Stimulated activated CD8-positive, alpha-beta memory T cell treated with anti-CD3 and anti-CD28 coated beads, Interleukin-4, amount 100 ng/mL, for 48 hours (primary cell): ENCODE results near the gene APOA4.

ENCODE experiments used
- DNase-seq: peaks from one replicate; pipeline ENCODE4 v3.0.0-alpha.2; 2020

APOA4 gene

DNA sequence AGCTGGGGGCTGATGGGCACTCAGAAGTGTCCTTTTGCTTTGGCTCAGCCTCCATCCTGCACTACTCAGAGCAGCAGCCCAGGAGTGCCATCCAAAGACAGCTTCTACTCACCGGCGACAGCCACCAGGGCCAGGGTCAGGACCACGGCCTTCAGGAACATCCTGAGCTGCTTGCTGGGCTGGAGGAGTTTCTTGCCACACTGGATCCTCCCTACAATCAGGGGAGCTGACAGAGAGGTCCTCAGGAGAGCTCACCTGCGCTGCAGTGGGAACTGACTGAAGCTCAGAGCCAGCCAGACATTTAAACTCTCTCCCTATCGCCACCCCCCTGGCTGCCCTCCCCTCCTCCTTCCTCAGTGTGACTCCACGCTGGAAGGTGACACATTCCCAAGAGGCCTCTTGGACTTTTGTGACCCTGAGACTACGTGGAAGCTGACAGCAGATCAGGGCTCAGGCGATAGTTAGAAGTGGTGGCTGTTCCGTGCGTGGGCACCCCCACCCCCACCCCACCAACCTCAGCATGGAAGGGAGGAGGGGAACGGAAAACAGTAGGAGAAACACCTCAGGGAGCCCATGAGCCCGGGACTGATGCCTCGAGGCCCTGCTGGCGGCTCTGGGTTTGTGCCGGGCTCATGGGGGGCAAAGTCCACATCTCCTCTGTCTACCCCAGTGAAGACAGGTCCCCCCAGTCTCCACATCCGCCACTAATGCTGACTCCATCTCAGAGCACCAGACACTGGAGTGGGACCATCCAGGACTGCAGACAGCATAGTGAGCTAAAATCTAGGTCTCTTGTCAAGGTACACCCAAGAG lies at the start of gene APOA4:
Gene APOA4, minus strand, starts transcription at position 274 of the 813 bp plus-strand sequence. Its CDS starts 113 bp downstream, at position 161.
- DNase-seq: no peak

DNA sequence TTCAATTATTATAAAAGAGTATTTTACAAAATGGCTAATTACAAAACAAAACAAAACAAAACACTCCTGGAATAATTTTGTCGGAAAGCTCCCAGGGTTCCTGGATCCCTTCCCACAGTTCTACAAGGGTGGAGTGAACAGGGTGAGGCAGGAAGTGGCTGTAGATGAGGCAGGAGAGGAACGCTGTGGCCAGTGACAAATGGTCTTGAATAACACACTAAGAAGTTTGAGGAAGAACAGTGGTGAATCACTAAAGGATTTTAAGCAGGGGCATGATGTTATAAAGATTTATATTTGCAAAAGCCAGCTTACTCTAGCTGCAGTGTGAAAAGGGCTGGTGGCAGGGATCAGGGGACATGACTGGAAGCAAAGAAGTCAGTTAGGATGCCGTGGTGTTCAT lies 48.1 kb upstream of the APOA4 start:
- no peak for DNase-seq

- no peak for DNase-seq
Measured at GRCh38 chr11:116870054-116870453, 47.0 kb upstream of the APOA4 start.

GRCh38 chr11:116869610-116870009 lies 46.5 kb upstream of the APOA4 start:
- DNase-seq: no peak

DNA sequence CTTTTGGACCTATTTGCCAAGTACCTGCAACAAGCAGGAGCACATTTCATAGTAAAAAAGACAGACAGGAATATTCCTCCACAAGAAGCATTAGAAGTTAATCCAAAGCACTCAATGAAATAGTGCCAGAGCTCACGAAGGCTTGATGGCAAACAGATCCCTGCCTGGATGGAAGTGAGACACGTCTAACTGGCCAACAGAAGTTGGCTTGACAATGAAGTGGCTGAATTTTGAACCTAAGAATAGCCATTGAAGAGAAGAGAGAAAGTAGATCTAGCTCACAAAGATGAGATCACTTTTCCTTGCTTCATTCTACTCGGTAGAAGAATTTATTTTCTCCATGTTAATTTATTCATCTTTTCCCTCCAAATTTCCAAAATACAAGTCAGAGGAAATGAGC lies 45.0 kb upstream of the APOA4 start:
- DNase-seq: no peak

DNA sequence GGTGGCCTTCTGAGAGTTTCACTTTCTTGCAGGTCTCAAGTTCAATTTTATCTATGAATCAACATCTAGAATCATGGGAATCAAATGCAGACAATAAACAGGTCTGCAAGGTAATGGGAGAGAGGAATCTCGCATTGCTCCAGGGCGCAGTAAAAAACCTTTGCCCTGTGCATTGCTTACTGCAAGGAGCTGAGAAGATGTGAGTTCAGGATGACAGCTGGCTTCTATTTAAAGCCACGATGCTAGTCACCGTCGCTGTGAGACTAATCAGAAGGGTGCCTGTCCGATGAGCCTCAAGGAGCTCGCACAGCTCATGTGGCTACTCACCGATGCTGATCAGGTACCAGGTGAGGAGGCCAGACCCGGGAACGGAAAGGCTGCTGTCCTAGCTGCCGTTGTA lies 44.5 kb upstream of the APOA4 start:
- DNase-seq: no peak

GRCh38 chr11:116866804-116867455 lies 43.8 kb upstream of the APOA4 start:
- DNase-seq: no peak

GRCh38 chr11:116865696-116866095 lies 42.6 kb upstream of the APOA4 start:
- no peak for DNase-seq

DNA sequence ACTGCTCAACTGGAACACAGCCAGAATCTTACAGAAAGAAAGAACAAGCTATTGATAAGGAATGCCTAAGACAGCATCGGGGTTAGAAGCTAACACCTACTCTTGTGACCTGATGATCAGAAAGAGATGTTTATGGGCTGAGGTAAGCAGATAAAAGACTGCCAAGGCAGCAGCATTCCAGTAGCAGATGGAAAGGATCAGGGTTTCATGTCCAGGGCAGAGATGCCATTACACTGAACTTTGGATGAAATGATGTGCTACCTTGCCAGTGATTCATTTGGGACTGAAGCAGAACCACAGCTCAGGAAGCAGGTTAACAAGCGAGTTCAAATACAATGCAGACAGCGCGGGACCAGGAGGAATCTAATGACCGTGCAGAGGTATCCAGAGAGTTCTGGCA lies 41.4 kb upstream of the APOA4 start:
- no peak for DNase-seq

- DNase-seq: no peak
Measured at GRCh38 chr11:116862951-116863350, 39.8 kb upstream of the APOA4 start.

DNA sequence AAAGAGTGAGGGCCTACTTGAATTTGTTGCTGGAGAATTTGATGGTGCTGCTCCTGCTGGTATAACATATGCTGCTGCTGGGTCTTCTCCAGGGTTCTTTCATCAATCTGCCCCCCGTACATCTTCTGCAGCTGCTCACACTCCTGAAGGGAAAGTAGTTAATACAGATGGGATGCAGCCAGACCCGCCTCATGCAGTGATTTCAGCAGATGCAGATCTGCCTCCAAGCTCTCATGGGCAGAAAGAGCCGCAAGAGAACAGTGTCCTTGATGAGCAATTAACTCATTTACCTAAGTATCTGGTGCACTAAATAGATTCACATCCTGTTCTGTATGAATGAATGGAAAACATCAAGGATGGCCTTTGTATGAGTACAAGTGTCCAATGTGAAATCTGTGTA lies 39.1 kb upstream of the APOA4 start:
- DNase-seq: no peak

DNA sequence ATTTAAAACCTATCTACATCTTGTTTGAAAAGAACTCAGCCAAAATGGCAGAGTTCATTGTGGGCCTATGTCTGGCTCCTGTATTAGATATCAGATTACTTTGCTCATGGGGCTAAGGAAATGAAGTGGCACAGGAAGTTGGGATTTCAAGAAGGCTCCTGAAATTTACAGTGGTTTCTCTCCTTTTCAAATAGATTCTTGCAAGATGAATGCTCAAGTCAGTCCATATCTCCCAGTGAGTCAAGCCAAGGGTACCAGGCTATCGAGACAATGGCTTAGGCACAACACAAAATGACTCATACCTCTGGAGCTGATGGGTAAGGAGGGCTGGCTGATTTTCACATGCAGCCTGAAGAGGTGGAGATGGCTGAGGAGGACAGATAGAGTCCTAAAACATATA lies 38.4 kb upstream of the APOA4 start:
- DNase-seq: no peak

- DNase-seq: no peak
Measured at GRCh38 chr11:116860303-116860702, 37.2 kb upstream of the APOA4 start.

- no peak for DNase-seq
Measured at GRCh38 chr11:116859175-116859574, 36.1 kb upstream of the APOA4 start.

DNA sequence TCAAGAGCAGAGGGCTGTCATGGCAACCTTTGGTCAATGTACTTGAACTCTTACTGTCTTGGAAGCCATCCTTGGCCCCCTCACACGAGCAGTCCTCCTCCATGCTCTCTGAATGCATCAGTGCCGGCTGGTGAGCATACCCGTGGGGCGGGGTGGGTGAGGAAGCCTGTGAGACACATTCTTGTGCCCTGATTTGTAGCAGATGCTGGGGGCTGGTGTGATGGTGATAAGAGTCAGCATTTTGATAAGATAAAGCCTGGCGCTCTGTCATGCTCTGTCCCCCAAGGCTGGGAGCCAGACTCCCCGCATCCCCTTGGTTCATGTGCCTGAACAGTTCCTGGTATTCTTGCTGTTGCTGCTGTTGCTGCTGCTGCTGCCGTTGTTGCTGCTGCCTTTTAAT lies 34.8 kb upstream of the APOA4 start:
- no peak for DNase-seq

DNA sequence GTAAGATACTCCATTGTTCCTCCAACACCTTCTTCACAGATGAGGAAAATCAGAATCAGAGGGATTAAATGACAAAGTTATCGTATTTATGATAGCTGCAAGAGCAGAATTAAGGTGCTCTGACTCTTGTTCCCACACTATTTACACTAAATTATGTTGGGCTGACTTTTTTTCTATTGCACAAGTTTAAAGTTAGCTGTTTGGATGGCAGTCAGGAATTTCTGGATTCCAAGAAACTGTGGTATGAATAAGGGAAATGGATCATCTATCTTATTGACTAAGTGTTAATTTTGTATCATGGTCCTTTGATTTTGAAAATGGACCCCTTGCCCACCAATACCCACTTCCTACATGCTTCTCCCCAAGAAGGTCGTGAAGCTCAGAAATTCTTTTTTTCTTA lies 34.2 kb upstream of the APOA4 start:
- no peak for DNase-seq

- DNase-seq: no peak
Measured at GRCh38 chr11:116856423-116856822, 33.3 kb upstream of the APOA4 start.

DNA sequence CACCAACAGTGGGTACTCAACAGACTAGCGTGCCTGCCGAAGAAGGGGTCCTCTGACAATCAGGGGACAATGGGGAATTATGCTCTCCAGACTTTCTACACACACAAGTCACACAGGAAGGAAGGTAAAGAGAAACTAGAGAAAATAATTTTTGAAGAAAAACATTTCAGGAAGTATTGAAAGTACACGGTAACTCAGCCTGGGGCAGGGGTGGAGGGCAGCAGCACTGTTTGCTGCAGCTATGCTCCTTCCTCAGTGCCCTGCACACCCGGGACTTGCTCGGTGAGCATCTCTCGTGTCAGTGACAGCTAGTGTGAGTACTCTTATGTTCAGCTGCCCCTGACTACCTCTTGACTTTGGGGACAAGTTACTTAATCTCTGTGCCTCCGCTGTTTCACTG lies 32.3 kb upstream of the APOA4 start:
- DNase-seq: no peak

DNA sequence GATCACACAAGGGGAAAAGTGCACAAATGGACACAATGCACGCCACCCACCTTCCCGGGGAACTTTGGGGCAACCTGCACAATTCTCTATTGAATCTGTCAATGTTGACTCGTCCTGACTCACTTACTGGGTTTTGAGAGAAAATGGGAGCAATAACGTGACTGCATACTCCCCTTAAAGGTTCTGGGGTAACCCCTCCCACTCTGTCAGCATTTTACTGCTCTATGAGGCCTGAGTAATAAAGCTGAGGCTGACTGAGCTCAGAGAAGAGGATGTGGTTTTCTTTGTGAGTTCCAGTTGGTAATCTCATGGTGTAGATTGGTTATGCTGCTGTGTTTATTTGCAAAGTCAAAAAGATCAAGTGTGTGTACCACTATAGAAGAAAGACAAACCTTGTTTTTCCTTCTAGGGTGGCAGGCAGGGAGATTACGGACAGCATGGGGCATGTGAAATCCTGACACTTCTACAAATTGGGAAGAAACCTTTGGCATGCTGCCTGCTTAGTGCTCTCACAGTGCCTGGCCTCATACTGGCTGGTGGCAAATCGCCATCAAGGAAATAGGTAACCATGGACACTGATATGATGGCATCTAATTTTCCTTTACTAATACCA lies 30.5 kb upstream of the APOA4 start:
- peak; percentile 58 for DNase-seq

DNA sequence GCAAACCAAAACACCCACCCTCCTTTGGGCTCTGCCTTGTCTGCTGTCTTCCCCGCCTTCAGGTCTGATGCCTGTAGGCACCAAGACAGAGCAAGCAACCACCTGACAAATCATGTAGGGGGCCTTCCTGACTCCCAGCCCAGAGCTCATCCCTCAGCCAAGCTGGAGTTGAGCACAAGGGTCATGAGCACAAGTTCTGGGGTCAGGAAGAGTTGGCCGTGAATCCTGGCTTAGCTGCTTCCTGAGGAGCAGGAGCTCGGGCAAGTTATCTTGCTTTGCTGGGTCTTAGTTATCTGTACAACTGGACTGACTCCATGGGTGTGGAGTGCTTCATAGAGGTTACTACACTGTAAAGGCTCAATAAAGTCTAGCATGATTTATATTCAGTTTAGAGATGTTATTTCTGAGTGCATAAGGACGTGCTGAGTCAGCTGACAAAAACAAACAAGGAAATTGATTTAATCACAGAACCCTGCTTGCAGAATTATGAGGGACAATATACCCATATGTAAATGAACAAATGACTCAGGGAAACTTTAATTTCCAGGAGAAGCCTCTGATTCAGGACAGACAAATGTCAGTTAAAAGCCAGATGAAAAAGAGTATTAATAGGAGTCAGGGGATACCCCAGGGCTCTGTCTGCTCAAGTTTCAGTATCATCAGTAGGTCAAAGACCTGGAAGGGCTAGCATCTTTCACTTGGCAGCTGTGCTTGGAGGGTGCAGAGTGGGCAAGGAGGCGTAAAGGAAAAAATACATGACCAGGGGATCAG lies 29.3 kb upstream of the APOA4 start:
- DNase-seq: no peak

- DNase-seq: peak; percentile 63
Measured at GRCh38 chr11:116851626-116852025, 28.5 kb upstream of the APOA4 start.

DNA sequence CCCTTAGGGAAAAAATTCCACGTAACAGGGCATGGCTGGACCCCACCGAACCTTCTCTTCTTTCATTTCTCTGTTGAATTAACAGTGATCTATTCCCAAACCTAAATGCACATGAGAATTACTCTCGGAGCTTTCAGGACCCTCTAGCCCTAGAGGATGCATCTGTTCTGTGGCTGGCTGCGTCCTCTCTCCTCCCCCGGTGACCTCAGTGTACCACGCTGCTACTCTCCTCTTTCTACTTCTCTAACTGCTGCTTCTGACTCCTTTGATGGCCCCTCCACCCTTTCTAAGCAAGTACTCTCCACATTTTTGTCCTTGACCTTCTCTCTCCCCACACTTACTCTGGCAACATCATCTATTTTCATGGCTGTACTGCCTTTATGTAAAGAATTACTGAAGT lies 26.4 kb upstream of the APOA4 start:
- no peak for DNase-seq

DNA sequence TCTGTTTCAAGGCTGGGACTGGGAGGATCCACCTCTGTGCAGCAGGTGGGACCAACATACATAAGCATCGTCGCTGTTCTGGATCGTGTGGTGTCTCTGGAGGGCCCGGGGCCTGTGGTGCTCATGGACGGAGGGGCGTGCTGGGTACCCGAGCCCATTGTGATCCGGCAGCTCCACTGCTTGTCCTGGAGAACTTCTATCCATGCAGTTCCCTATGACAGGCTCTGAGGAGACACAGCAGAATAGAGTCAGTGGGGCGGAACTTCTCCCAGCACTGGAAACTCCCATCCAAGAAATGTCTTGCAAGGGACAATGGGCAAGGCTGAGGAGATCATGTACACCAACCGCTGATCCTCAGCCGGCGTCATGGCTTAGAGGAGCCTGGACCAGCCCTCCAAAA lies 26.0 kb upstream of the APOA4 start:
- no peak for DNase-seq
